ENCODE measurements around the gene WSB1. TPM values are rescaled to one million over a fixed set of nuclear protein-coding genes. Genes with fewer than 3 reads are reported as not detected.

The WSB1 gene
- total and polyA plus RNA-seq, 2 of the 8 experiments (the other 6 are each of a cell fraction or from before 2014, with no cell fraction given) = 113 to 140 TPM

DNA sequence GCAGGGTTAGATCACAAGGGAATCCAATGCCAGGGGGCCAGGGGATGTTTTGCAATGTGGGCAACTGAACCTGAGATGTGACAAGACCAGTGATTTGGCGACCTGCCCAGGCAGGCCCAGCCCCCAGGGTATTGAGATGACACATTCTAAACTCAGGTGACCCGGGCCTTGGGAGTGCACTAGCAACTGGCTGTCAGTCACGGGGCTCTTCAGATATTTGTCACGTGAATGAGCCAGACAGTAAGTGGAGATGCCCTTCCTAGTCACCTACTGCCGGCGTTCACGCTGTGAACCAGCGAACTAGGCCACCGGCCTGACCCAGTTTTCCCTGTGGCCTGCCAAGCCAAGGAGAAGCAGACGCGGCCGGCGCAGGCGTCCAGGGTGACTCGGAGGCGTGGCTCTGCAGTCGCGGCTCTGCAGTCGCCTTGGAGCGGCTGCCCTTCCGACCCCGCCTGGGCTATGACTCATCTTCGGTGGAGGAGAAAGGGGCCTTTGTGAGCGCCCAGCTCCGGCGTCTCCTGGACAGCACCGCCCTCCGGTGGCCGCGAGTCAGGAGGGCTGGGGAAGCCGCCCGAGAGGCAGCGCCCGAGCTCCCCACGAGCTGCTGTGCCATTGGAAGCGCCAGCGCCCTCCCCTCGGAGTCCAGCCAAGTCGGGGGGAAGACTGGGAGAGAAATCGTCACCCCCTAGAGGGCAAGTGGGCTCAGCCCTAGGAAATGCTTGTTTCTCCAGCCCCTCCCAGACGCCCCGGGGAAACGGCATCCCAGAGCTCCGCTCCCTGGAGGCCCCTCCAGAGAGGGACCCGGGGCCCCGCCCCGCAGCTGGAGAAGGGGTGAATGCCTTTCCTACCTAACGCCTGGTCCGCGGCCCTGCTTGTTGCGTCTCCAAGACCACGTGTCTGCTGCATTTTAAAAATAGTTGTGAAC, 38.8 kb downstream of the WSB1 start:
- peak overlapping the region; percentile 12 for H4K5ac ChIP-seq (ENCODE audit: insufficient read length, low read depth, low read length)
- TF ChIP-seq POLR2A (IDR thresholded peaks at IDR 0.05; ENCODE audit: control extremely low read depth in 1 of 2, low read depth in 2 of 2, low read length in 2 of 2) (peak in 1 of 2 experiments; percentile 55; a peak in 2 of 3 replicates), CBX8 (IDR thresholded peaks at IDR 0.05; ENCODE audit: borderline replicate concordance, low read depth, low read length) (no peak), BCL11A (IDR thresholded peaks at IDR 0.05; ENCODE audit: low read depth in 2 of 2, low read length in 2 of 2) (no peak), POU5F1 (IDR thresholded peaks at IDR 0.05; ENCODE audit: low read depth, low read length) (no peak)
- TF ChIP-seq, protein P1, sequence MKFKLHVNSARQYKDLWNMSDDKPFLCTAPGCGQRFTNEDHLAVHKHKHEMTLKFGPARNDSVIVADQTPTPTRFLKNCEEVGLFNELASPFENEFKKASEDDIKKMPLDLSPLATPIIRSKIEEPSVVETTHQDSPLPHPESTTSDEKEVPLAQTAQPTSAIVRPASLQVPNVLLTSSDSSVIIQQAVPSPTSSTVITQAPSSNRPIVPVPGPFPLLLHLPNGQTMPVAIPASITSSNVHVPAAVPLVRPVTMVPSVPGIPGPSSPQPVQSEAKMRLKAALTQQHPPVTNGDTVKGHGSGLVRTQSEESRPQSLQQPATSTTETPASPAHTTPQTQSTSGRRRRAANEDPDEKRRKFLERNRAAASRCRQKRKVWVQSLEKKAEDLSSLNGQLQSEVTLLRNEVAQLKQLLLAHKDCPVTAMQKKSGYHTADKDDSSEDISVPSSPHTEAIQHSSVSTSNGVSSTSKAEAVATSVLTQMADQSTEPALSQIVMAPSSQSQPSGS (IDR thresholded peaks at IDR 0.05; ENCODE audit: low read length) = no peak
- TF ChIP-seq, protein P2, sequence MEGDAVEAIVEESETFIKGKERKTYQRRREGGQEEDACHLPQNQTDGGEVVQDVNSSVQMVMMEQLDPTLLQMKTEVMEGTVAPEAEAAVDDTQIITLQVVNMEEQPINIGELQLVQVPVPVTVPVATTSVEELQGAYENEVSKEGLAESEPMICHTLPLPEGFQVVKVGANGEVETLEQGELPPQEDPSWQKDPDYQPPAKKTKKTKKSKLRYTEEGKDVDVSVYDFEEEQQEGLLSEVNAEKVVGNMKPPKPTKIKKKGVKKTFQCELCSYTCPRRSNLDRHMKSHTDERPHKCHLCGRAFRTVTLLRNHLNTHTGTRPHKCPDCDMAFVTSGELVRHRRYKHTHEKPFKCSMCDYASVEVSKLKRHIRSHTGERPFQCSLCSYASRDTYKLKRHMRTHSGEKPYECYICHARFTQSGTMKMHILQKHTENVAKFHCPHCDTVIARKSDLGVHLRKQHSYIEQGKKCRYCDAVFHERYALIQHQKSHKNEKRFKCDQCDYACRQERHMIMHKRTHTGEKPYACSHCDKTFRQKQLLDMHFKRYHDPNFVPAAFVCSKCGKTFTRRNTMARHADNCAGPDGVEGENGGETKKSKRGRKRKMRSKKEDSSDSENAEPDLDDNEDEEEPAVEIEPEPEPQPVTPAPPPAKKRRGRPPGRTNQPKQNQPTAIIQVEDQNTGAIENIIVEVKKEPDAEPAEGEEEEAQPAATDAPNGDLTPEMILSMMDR (IDR thresholded peaks at IDR 0.05; ENCODE audit: control extremely low read depth in 1 of 3, insufficient read depth in 1 of 3, low read depth in 1 of 3, low read length in 3 of 3) = peak; percentile 65 to 81 (median 75)

More for the DNA sequence above, 38.8 kb downstream of the WSB1 start:
- H3K4ac ChIP-seq (replicated peaks; ENCODE audit: insufficient read length, low read depth, low read length) = no peak overlapping the region
- no peak overlapping the region for H3K23ac ChIP-seq (ENCODE audit: insufficient read length)
- no peak overlapping the region for H2BK120ac ChIP-seq (replicated peaks; ENCODE audit: low read depth, low read length)
- WGBS, 2 experiments (ENCODE audit: extremely low coverage in 1 of 2, insufficient coverage in 1 of 2, insufficient read length in 1 of 2, insufficient replicate concordance in 2 of 2, low coverage in 1 of 2, low lambda C conversion rate in 2 of 2, missing lambda C conversion rate in 1 of 2) = 3% methylated on average over 51 of the region's 52 CpGs; no CpG with 5 or more reads in 1 of the 2 experiments
- H3K4me1 ChIP-seq (replicated peaks in 1 of 4; ENCODE audit: control insufficient read depth in 3 of 4, insufficient read depth in 4 of 4, low read length in 3 of 4) = peaks cover 0 to 6% (median 5%) of the 10 kb centered on the region in 4 experiments; a peak in 6 of 7 replicates
- H3K18ac ChIP-seq (ENCODE audit: extremely low read depth, low read length) = peak overlapping the region; percentile 5; the same call in 1 of the 2 replicates
- POLR2A ChIA-PET (ENCODE audit: partially characterized antibody) = interaction anchor here (0.7 to 2.2 kb wide), 7 partner anchors 10 to 87 kb away, joined by 3 to 13 read pairs (median 6); partner anchors contain the start of gene WSB1
- no peak overlapping the region; the same call in 1 of the 2 replicates for H2BK15ac ChIP-seq (ENCODE audit: low read length)
- H3K9ac ChIP-seq (replicated peaks in 1 of 4; ENCODE audit: extremely low read depth in 1 of 4, low read depth in 3 of 4, low read length in 3 of 4) = peak overlapping the region in 2 of 4 experiments; percentile 28 to 38; a peak in 3 of 7 replicates
- H2BK12ac ChIP-seq (ENCODE audit: low read depth, low read length) = no peak overlapping the region
- no peaks in the 10 kb centered on the region for H3K79me1 ChIP-seq (ENCODE audit: low read depth, low read length)
- peak overlapping the region; percentile 24; the same call in 1 of the 2 replicates for H3K27ac ChIP-seq (ENCODE audit: low read depth, low read length)
- peak overlapping the region; percentile 47 for H2BK5ac ChIP-seq (ENCODE audit: low read depth, low read length)
- H3K56ac ChIP-seq (replicated peaks; ENCODE audit: insufficient read length, low read depth, low read length) = peak overlapping the region; percentile 24
- CTCF ChIA-PET (ENCODE audit: partially characterized antibody) = interaction anchor here (0.7 to 4.1 kb wide), 18 partner anchors 12 to 272 kb away, joined by 3 to 33 read pairs (median 4); partner anchors contain the start of gene WSB1
- H4K91ac ChIP-seq (replicated peaks; ENCODE audit: insufficient read length, low read length) = peak overlapping the region; percentile 69
- no peaks in the 10 kb centered on the region; a peak in 1 of 7 replicates for H3K27me3 ChIP-seq (replicated peaks in 1 of 4; ENCODE audit: control insufficient read depth in 3 of 4, extremely low read depth in 1 of 4, insufficient read depth in 3 of 4, low read length in 3 of 4)
- peak overlapping the region; percentile 14 to 66 (median 56) for H3K4me3 ChIP-seq (ENCODE audit: extremely low read depth in 1 of 4, insufficient read depth in 2 of 4, low read depth in 3 of 4, low read length in 4 of 4)
- H4K20me1 ChIP-seq (replicated peaks in 1 of 2; ENCODE audit: control insufficient read depth in 1 of 2, insufficient read depth in 2 of 2, low read length in 2 of 2) = no peaks in the 10 kb centered on the region
- peak overlapping the region; percentile 20 to 67 for H3K4me2 ChIP-seq (ENCODE audit: insufficient read depth in 1 of 2, low read depth in 2 of 2, low read length in 2 of 2)
- H3K79me2 ChIP-seq (ENCODE audit: control insufficient read depth in 1 of 2, insufficient read depth in 2 of 2, low read length in 2 of 2) = no peaks in the 10 kb centered on the region
- peak overlapping the region; percentile 52; the same call in 1 of the 2 replicates for H2AFZ ChIP-seq (ENCODE audit: low read length)
- FAIRE-seq = no peak
- no peak overlapping the region for H2AK5ac ChIP-seq (ENCODE audit: low read depth, low read length)
- H3K9me3 ChIP-seq (ENCODE audit: insufficient read depth in 2 of 2, low read depth in 1 of 2, low read length in 1 of 2) = no peaks in the 10 kb centered on the region
- H4K8ac ChIP-seq (ENCODE audit: extremely low read depth, insufficient read depth, low read length) = no peak overlapping the region
- H3K36me3 ChIP-seq (ENCODE audit: control insufficient read depth in 2 of 4, insufficient read depth in 4 of 4, low read length in 3 of 4) = no peaks in the 10 kb centered on the region
- H3K14ac ChIP-seq (ENCODE audit: insufficient read length) = no peak overlapping the region
- peak; percentile 89 to 95 for DNase-seq (ENCODE audit: low read depth in 1 of 2, low spot score in 2 of 2)
- no peak overlapping the region for H2BK20ac ChIP-seq (ENCODE audit: low read length)
- no peaks in the 10 kb centered on the region for H3K23me2 ChIP-seq (ENCODE audit: low read depth, low read length)

Measured in H1 (cell line).